Thyroid gland (tissue), 4 donors: ENCODE results near the gene ATP8B1.

ENCODE experiments used
- CTCF ChIP-seq, 6 experiments: fragments of 200-600 bp in 3 of 6; fragments of 450-650 bp in 3 of 6; sonication (generic) in 3 of 6; IDR thresholded peaks; one replicate each; pipeline ENCODE4 v1.5.1; 2016 to 2019; ENCODE audit warnings: antibody characterized with exemption in 6 of 6, mild to moderate bottlenecking in 2 of 6, inconsistent platforms in 1 of 6, moderate library complexity in 1 of 6
- POLR2A ChIP-seq, 2 donors: fragments of 450-650 bp; IDR thresholded peaks; one replicate each; pipeline ENCODE4 v1.6.1; 2017; ENCODE audit warnings: antibody characterized with exemption in 2 of 2, mild to moderate bottlenecking in 2 of 2, moderate library complexity in 1 of 2

GRCh38 chr18:57749604-57749970 lies 53.5 kb downstream of the ATP8B1 start:
- TF ChIP-seq CTCF (IDR thresholded peaks at IDR 0.05) (no peak), POLR2A (IDR thresholded peaks at IDR 0.05) (no peak)
